Tibial artery (tissue), 4 donors: ENCODE data around the gene BANP.
"Not testable (repeated sequence)": the region's sequence is repeated elsewhere in the genome, so short reads cannot be mapped to it uniquely, and the experiment has no call there.

Experiments used
- DNase-seq, 2 donors: peaks; one replicate each; pipeline ENCODE4 v3.0.0-alpha.2; 2019
- H3K27ac ChIP-seq, 2 donors: fragments of 200-600 bp; sonication (generic) in 1 of 2; 1 replicate in 1 of 2; 2 replicates in 1 of 2; pipeline ENCODE4 v1.5.1; 2018 to 2019; ENCODE audit warnings: mild to moderate bottlenecking in 1 of 2
- H3K27me3 ChIP-seq, 2 donors: fragments of 200-600 bp; sonication (generic) in 1 of 2; one replicate each; pipeline versions ENCODE4 v1.5.1 to v1.6.0; 2016 to 2019
- H3K36me3 ChIP-seq, 3 donors: fragments of 200-600 bp; sonication (generic) in 2 of 3; one replicate each; pipeline ENCODE4 v1.5.1; 2016 to 2019; ENCODE audit warnings: mild to moderate bottlenecking in 2 of 3
- H3K4me1 ChIP-seq, 4 donors: fragments of 200-600 bp; sonication (generic) in 2 of 4; 1 replicate in 3 of 4; 2 replicates in 1 of 4; pipeline ENCODE4 v1.5.1; 2016 to 2019
- H3K4me3 ChIP-seq, 2 donors: fragments of 200-600 bp; sonication (generic) in 1 of 2; 1 replicate in 1 of 2; 2 replicates in 1 of 2; pipeline ENCODE4 v1.5.1; 2018 to 2019; ENCODE audit warnings: mild to moderate bottlenecking in 2 of 2
- H3K9me3 ChIP-seq, 3 donors: fragments of 200-600 bp; sonication (generic) in 1 of 3; one replicate each; pipeline ENCODE4 v1.5.1; 2016 to 2019
- CTCF ChIP-seq, 2 experiments: fragments of 200-600 bp in 1 of 2; fragments of 450-650 bp in 1 of 2; IDR thresholded peaks; one replicate each; pipeline ENCODE4 v1.5.1; 2017 to 2019; ENCODE audit warnings: antibody characterized with exemption in 2 of 2, mild to moderate bottlenecking in 1 of 2, moderate library complexity in 1 of 2
- intact Hi-C: fragments of 100-400 bp; cut with DNase I; formaldehyde crosslinking; loops from one replicate; pipeline ENCODE4 v1.15.0; 2023; ENCODE audit warnings: low total_unique reads

BANP gene

GRCh38 chr16:88015806-88016140 is 64.5 kb downstream of the BANP start:
- no peaks in the 10 kb centered on the region for H3K27me3 ChIP-seq
- intact Hi-C loops: no loop called here
- no peak overlapping the region for H3K4me3 ChIP-seq
- peaks cover 5 to 66% (median 6%) of the 10 kb centered on the region in 3 donors for H3K36me3 ChIP-seq
- H3K4me1 ChIP-seq: no peaks in the 10 kb centered on the region
- H3K27ac ChIP-seq: no peak overlapping the region
- DNase-seq: peak in 1 of 2 donors; percentile 52
- no peak for TF ChIP-seq CTCF (IDR thresholded peaks at IDR 0.05)
- H3K9me3 ChIP-seq: no peaks in the 10 kb centered on the region

DNA sequence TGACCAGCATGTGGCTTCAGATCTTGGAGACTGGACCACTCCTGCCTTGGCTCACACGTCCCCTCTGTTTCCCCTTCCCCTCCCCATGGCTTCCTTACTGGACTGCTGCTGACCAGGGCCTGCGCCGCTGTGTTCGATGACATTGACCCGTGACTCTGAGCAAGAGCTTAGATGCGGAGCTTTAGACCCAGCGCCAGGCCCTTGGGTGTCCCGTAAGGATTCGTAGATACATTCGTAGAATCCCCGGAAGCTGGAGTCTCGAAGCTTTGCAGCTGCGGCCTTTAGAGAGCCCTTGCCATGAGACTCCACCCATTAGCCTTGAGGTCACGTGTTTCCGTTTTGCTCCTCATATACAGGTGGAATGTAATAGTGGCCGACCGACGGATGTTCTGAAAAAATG is 65.2 kb downstream of the BANP start:
- H3K4me3 ChIP-seq, intact Hi-C loops, H3K9me3 ChIP-seq, H3K27me3 ChIP-seq, H3K4me1 ChIP-seq, H3K27ac ChIP-seq: not testable (repeated sequence)
- peaks cover 5 to 68% (median 6%) of the 10 kb centered on the region in 3 donors for H3K36me3 ChIP-seq
- peak in 1 of 2 donors; percentile 48 for DNase-seq

- Histone ChIP-seq H3K27ac (no peak overlapping the region), H3K27me3 (no peaks in the 10 kb centered on the region), H3K9me3 (no peaks in the 10 kb centered on the region), H3K4me3 (no peak overlapping the region), H3K36me3 (peaks cover 5 to 71% (median 6%) of the 10 kb centered on the region in 3 donors), H3K4me1 (no peaks in the 10 kb centered on the region)
- peak in 1 of 2 donors; percentile 39 for DNase-seq
- TF ChIP-seq CTCF (IDR thresholded peaks at IDR 0.05): no peak
- intact Hi-C loops: no loop called here
Observed at GRCh38 chr16:88016964-88017363, 65.7 kb downstream of the BANP start.

GRCh38 chr16:88017587-88018101 is 66.4 kb downstream of the BANP start:
- no peaks in the 10 kb centered on the region for H3K9me3 ChIP-seq
- intact Hi-C loops: no loop called here
- H3K4me3 ChIP-seq: no peak overlapping the region
- no peaks in the 10 kb centered on the region for H3K27me3 ChIP-seq
- peaks cover 6 to 76% (median 6%) of the 10 kb centered on the region in 3 donors for H3K36me3 ChIP-seq
- no peak for TF ChIP-seq CTCF (IDR thresholded peaks at IDR 0.05)
- no peak overlapping the region for H3K27ac ChIP-seq
- peak in 1 of 2 donors; percentile 58 for DNase-seq
- no peaks in the 10 kb centered on the region for H3K4me1 ChIP-seq

DNA sequence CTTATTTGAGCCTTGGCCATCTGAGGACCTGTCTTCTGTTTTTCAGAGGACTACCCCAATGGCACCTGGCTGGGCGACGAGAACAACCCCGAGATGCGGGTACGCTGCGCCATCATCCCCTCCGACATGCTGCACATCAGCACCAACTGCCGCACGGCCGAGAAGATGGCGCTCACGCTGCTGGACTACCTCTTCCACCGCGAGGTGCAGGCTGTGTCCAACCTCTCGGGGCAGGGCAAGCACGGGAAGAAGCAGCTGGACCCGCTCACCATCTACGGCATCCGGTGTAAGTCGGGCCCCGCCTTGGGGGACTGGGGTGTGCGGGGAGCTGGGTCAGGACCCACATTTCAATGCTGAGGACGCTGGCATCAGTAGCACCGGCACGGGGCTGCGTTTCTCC is 67.1 kb downstream of the BANP start:
- H3K27ac ChIP-seq, H3K4me1 ChIP-seq, H3K4me3 ChIP-seq, intact Hi-C loops, H3K27me3 ChIP-seq, H3K9me3 ChIP-seq: not testable (repeated sequence)
- peaks cover 6 to 71% (median 8%) of the 10 kb centered on the region in 3 donors for H3K36me3 ChIP-seq
- DNase-seq: peak in 1 of 2 donors; percentile 48

DNA sequence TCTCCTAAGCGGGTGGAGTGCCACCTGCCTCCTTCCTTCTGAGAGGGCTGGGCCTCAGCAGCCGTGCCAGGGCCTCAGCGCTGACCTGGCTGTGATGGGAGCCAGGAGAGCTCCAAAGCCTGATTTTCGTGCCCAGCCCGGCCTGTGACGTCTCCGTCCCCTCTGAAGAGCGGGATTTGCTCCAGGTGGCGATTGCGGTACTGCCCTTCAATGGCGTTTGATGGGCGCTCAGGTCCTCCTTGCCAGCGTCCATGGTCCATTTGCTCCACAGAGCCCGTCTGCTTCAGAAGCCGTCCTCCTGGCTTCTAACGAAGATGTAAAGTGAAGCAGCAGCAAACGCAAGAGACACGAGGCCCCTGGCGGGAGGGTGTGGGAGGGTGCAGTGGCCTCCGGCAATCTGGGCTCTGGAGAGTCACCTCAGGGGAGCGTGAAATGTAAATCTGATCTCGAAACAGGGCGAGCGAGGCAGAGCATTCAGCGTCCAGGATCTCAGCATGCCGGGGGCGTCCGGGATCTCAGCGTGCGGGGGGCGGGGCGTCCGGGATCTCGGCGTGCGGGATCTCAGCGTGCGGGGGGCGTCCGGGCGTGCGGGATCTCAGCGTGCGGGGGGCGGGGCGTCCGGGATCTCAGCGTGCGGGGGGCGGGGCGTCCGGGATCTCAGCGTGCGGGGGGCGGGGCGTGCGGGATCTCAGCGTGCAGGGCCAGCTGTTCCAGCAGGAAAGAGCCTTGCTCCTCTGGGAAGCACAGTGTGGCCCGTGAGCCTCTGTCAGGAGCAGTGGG is 68.0 kb downstream of the BANP start:
- H3K27me3 ChIP-seq, H3K4me1 ChIP-seq, H3K9me3 ChIP-seq, H3K4me3 ChIP-seq, intact Hi-C loops, H3K27ac ChIP-seq: not testable (repeated sequence)
- peak in 1 of 2 donors; percentile 29 for DNase-seq
- H3K36me3 ChIP-seq: peaks cover 6 to 62% (median 8%) of the 10 kb centered on the region in 3 donors

DNA sequence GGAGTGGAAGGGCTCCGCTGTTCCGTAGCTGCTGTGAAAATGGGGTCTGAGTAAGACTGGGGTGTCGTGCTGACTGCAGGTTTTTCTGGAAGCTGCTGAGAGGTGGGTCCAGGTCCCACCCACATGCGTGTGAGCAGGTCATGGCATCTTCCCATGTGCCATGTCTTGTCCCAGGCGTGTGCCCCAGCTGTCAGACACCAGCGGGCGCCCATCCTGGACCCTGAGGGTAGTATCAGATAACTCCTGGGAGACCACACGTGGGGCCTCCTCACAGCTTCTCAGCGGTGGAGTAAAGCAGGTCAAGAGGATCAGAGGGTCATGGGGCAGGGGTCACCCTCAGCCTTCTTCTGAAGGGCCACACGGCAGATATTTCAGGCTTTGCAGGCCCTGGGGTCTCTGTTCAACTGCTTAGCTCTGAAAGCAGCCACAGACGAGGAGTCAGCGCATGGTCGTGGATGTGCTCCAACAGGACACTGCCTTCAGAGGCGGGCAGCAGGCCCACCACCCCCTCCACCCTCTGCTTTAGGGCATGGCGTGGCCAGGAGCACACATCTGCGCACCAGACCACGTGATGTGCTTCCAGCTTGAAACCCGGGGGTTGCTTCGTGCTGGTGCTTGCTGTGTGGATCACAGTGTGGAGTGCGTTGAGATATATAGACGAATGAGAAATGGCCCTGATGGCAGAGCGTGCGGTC is 68.7 kb downstream of the BANP start:
- Histone ChIP-seq H3K9me3 (no peaks in the 10 kb centered on the region), H3K4me1 (no peaks in the 10 kb centered on the region), H3K27me3 (no peaks in the 10 kb centered on the region), H3K27ac (no peak overlapping the region), H3K36me3 (peaks cover 6 to 59% (median 8%) of the 10 kb centered on the region in 3 donors), H3K4me3 (no peak overlapping the region)
- DNase-seq: peak in 1 of 2 donors; percentile 44
- no peak for TF ChIP-seq CTCF (IDR thresholded peaks at IDR 0.05)
- intact Hi-C loops: no loop called here
